ENCODE data around the gene MDP1.

The MDP1 gene

GRCh38 chr14:24172261-24172860, 43.5 kb downstream of the MDP1 start:
- no peak for DNase-seq (ENCODE audit: extremely low spot score)
- ChIA-PET POLR2A (no interaction called here), CTCF (interaction anchor here (0.6 to 1.5 kb wide), 2 partner anchors 11 to 28 kb away, joined by 3 to 4 read pairs; partner anchors contain the start of gene IRF9)
- TF ChIP-seq SUZ12 (IDR thresholded peaks at IDR 0.05) (no peak), NFRKB (IDR thresholded peaks at IDR 0.05) (no peak), FOXA1 (IDR thresholded peaks at IDR 0.05) (no peak), BHLHE40 (IDR thresholded peaks at IDR 0.05; ENCODE audit: borderline replicate concordance) (no peak), HDGF (IDR thresholded peaks at IDR 0.05; ENCODE audit: borderline replicate concordance) (no peak), ARNT (IDR thresholded peaks at IDR 0.05) (no peak), FOXK2 (IDR thresholded peaks at IDR 0.05) (no peak), L3MBTL2 (conservative IDR thresholded peaks at IDR 0.05) (no peak), LEF1 (IDR thresholded peaks at IDR 0.05; ENCODE audit: borderline replicate concordance) (no peak), SP1 (IDR thresholded peaks at IDR 0.05) (no peak), CTBP1 (IDR thresholded peaks at IDR 0.05; ENCODE audit: borderline replicate concordance) (no peak), FOXM1 (IDR thresholded peaks at IDR 0.05; ENCODE audit: borderline replicate concordance) (no peak), TARDBP (IDR thresholded peaks at IDR 0.05) (no peak)

- ChIA-PET CTCF (interaction anchor here (1.5 kb wide), 1 partner anchor 10 kb away, joined by 4 read pairs; the partner anchor contains the start of gene IRF9), POLR2A (interaction anchor here (1.8 kb wide), 1 partner anchor 10 kb away, joined by 7 read pairs; the partner anchor contains the start of gene IRF9)
- TF ChIP-seq ZNF384 (IDR thresholded peaks at IDR 0.05) (no peak), FOXK2 (IDR thresholded peaks at IDR 0.05) (no peak), FOXM1 (IDR thresholded peaks at IDR 0.05; ENCODE audit: borderline replicate concordance) (no peak), HDGF (IDR thresholded peaks at IDR 0.05; ENCODE audit: borderline replicate concordance) (no peak), SUZ12 (IDR thresholded peaks at IDR 0.05) (no peak), CTBP1 (IDR thresholded peaks at IDR 0.05; ENCODE audit: borderline replicate concordance) (no peak), ELF4 (IDR thresholded peaks at IDR 0.05) (no peak), NFRKB (IDR thresholded peaks at IDR 0.05) (no peak), FOXA1 (IDR thresholded peaks at IDR 0.05) (no peak), PKNOX1 (IDR thresholded peaks at IDR 0.05) (no peak)
- no peak for DNase-seq (ENCODE audit: extremely low spot score)
These were observed 44.2 kb downstream of the MDP1 start, which contains the start of gene REC8 for GRCh38 chr14:24171422-24172260. Gene REC8 (plus strand): TSS chr14:24172080. CDS start chr14:24172553, 473 bp downstream.

GRCh38 chr14:24167469-24168114, 48.3 kb downstream of the MDP1 start:
- ChIA-PET POLR2A (no interaction called here), CTCF (no interaction called here)
- no peak for DNase-seq (ENCODE audit: extremely low spot score)
- no peak for TF ChIP-seq NFRKB (IDR thresholded peaks at IDR 0.05)

GRCh38 chr14:24165785-24166184, 50.1 kb downstream of the MDP1 start:
- ChIA-PET POLR2A (interaction anchor here (0.5 kb wide), 1 partner anchor 25 kb away, joined by 3 read pairs; no protein-coding TSS in a partner anchor), CTCF (no interaction called here)
- TF ChIP-seq TARDBP (IDR thresholded peaks at IDR 0.05), result no peak
- TF ChIP-seq ELF4 (IDR thresholded peaks at IDR 0.05), result no peak
- no peak for DNase-seq (ENCODE audit: extremely low spot score)

- CTCF ChIA-PET, result no interaction called here
- POLR2A ChIA-PET, result interaction anchor here (1.1 to 1.6 kb wide), 2 partner anchors 23 to 50 kb away, joined by 3 to 5 read pairs; partner anchors contain the start of genes DCAF11, EMC9 and NRL
- TF ChIP-seq TARDBP (IDR thresholded peaks at IDR 0.05) (no peak), SUZ12 (IDR thresholded peaks at IDR 0.05) (no peak), FOXK2 (IDR thresholded peaks at IDR 0.05) (no peak), ELF4 (IDR thresholded peaks at IDR 0.05) (no peak), L3MBTL2 (conservative IDR thresholded peaks at IDR 0.05) (no peak), BHLHE40 (IDR thresholded peaks at IDR 0.05; ENCODE audit: borderline replicate concordance) (no peak), NFRKB (IDR thresholded peaks at IDR 0.05) (no peak), SP1 (IDR thresholded peaks at IDR 0.05) (no peak), CTBP1 (IDR thresholded peaks at IDR 0.05; ENCODE audit: borderline replicate concordance) (no peak), ZNF384 (IDR thresholded peaks at IDR 0.05) (no peak), PKNOX1 (IDR thresholded peaks at IDR 0.05) (no peak), ARNT (IDR thresholded peaks at IDR 0.05) (no peak), FOXM1 (IDR thresholded peaks at IDR 0.05; ENCODE audit: borderline replicate concordance) (no peak), HDGF (IDR thresholded peaks at IDR 0.05; ENCODE audit: borderline replicate concordance) (no peak), FOXA1 (IDR thresholded peaks at IDR 0.05) (no peak), LEF1 (IDR thresholded peaks at IDR 0.05; ENCODE audit: borderline replicate concordance) (no peak)
- DNase-seq (ENCODE audit: extremely low spot score), result no peak
These were observed 51.3 kb downstream of the MDP1 start for GRCh38 chr14:24164518-24164991.

Measured in HEK293T (cell line).